Posterior vena cava (tissue), 2 donors: ENCODE results near the gene DNAJC1. TPM values are rescaled to one million over a fixed set of nuclear protein-coding genes. Genes with fewer than 3 reads are reported as not detected.
"Not testable (repeated sequence)": the region's sequence is repeated elsewhere in the genome, so short reads cannot be mapped to it uniquely, and the experiment has no call there.

Experiments
- DNase-seq: peaks from one replicate; pipeline ENCODE4 v3.0.0-alpha.2; 2020; ENCODE audit warnings: low spot score
- intact Hi-C, 2 donors: fragments of 100-400 bp; cut with DNase I; formaldehyde crosslinking; loops; one replicate each; pipeline versions ENCODE4 v1.14.1 to v1.14.2; 2022 to 2023
- total RNA-seq, 2 donors: library from RNA; stranded (reverse); fragmentation: NEBNext Ultra II Directional; extraction: Animal tissue kit (Norgen Biotek cat#: 25700); gene quantifications; one replicate each; pipeline ENCODE4 v1.2.1, GENCODE V29; 2021
- donor health status: DM: yes; HTN: yes; CAD: no.
- donor health status: DM: yes; HTN: yes; CAD: no.

The DNAJC1 gene
- total RNA-seq, 2 donors from 2014 or later = 24.4 to 26.4 TPM

GRCh38 chr10:21925851-21926250 is 77.7 kb downstream of the DNAJC1 start:
- no peak for DNase-seq
- intact Hi-C loops = no loop called here

GRCh38 chr10:21924511-21924910 is 79.0 kb downstream of the DNAJC1 start:
- intact Hi-C loops = no loop called here
- no peak for DNase-seq

- intact Hi-C loops = no loop called here
Observed at GRCh38 chr10:21920633-21921032, 82.9 kb downstream of the DNAJC1 start.

GRCh38 chr10:21919906-21920305 is 83.6 kb downstream of the DNAJC1 start:
- no peak for DNase-seq
- intact Hi-C loops = no loop called here

More at GRCh38 chr10:21920633-21921032, 82.9 kb downstream of the DNAJC1 start:
- no peak for DNase-seq

- no peak for DNase-seq
- intact Hi-C loops = no loop called here
Observed at GRCh38 chr10:21919117-21919516, 84.4 kb downstream of the DNAJC1 start.

GRCh38 chr10:21912625-21913024 is 90.9 kb downstream of the DNAJC1 start:
- intact Hi-C loops = no loop called here
- DNase-seq = no peak

- DNase-seq = no peak
- intact Hi-C loops = no loop called here
Observed at GRCh38 chr10:21910798-21911197, 92.7 kb downstream of the DNAJC1 start.

- intact Hi-C loops = no loop called here
- no peak for DNase-seq
Observed at GRCh38 chr10:21907436-21907835, 96.1 kb downstream of the DNAJC1 start.

- intact Hi-C loops = no loop called here
- no peak for DNase-seq
Observed at GRCh38 chr10:21904930-21905329, 98.6 kb downstream of the DNAJC1 start.

GRCh38 chr10:21899736-21900135 is 103.8 kb downstream of the DNAJC1 start:
- intact Hi-C loops = no loop called here
- DNase-seq = no peak

- DNase-seq = no peak
- intact Hi-C loops = no loop called here
Observed at GRCh38 chr10:21895932-21896331, 107.6 kb downstream of the DNAJC1 start.

GRCh38 chr10:21894648-21895342 is 108.7 kb downstream of the DNAJC1 start:
- no peak for DNase-seq
- intact Hi-C loops = no loop called here

GRCh38 chr10:21891439-21891838 is 112.1 kb downstream of the DNAJC1 start:
- intact Hi-C loops = no loop called here
- DNase-seq = no peak

GRCh38 chr10:21889477-21890275 is 113.9 kb downstream of the DNAJC1 start:
- intact Hi-C loops = no loop called here
- no peak for DNase-seq

- DNase-seq = no peak
- intact Hi-C loops = no loop called here
Observed at GRCh38 chr10:21888959-21889358, 114.6 kb downstream of the DNAJC1 start.

GRCh38 chr10:21885940-21886339 is 117.6 kb downstream of the DNAJC1 start:
- intact Hi-C loops = no loop called here
- DNase-seq = no peak

GRCh38 chr10:21873198-21873597 is 130.3 kb downstream of the DNAJC1 start:
- DNase-seq = no peak
- intact Hi-C loops = no loop called here

- DNase-seq, intact Hi-C loops: not testable (repeated sequence)
Observed at GRCh38 chr10:21872771-21873170, 130.8 kb downstream of the DNAJC1 start.

GRCh38 chr10:21870849-21871248 is 132.7 kb downstream of the DNAJC1 start:
- DNase-seq = no peak
- intact Hi-C loops = no loop called here

GRCh38 chr10:21869087-21869486 is 134.4 kb downstream of the DNAJC1 start:
- DNase-seq, intact Hi-C loops: not testable (repeated sequence)

- DNase-seq = no peak
- intact Hi-C loops = no loop called here
Observed at GRCh38 chr10:21860718-21861117, 142.8 kb downstream of the DNAJC1 start.
